ENCODE results near the gene DPM2.

DNA sequence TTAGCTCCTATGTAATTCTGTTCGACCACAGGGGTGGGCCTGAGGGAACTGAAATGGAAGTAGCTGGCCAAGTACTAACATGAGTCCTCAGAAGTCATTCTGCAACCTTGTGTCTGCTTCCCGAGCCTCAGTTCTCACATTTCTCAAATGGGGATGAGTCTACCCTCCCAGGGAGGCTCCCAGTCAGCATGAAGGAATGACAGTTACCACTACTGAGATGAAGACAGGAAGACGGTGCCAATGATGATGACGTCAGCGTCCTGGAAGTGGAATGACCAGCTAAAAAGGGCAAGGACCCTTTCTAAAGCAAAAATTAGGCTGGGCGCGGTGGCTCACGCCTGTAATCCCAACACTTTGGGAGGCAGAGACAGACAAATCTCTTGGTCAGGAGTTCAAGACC, 13.9 kb downstream of the DPM2 start:
- TF ChIP-seq SMC3 (IDR thresholded peaks at IDR 0.05; ENCODE audit: low read depth, low read length) (no peak; the same call in 1 of the 2 replicates), POLR2A (IDR thresholded peaks at IDR 0.05; ENCODE audit: low read depth, low read length) (no peak), CEBPB (IDR thresholded peaks at IDR 0.05; ENCODE audit: low read depth, low read length) (peak; percentile 64; the same call in 1 of the 2 replicates), RAD21 (IDR thresholded peaks at IDR 0.05; ENCODE audit: low read length) (peak; percentile 13; the same call in 1 of the 2 replicates), BHLHE40 (IDR thresholded peaks at IDR 0.05; ENCODE audit: low read depth, low read length) (peak; percentile 47; the same call in 1 of the 2 replicates)
- TF ChIP-seq, protein P1, sequence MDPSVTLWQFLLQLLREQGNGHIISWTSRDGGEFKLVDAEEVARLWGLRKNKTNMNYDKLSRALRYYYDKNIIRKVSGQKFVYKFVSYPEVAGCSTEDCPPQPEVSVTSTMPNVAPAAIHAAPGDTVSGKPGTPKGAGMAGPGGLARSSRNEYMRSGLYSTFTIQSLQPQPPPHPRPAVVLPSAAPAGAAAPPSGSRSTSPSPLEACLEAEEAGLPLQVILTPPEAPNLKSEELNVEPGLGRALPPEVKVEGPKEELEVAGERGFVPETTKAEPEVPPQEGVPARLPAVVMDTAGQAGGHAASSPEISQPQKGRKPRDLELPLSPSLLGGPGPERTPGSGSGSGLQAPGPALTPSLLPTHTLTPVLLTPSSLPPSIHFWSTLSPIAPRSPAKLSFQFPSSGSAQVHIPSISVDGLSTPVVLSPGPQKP (IDR thresholded peaks at IDR 0.05; ENCODE audit: borderline replicate concordance, low read depth, low read length) = no peak
- TF ChIP-seq, protein P2, sequence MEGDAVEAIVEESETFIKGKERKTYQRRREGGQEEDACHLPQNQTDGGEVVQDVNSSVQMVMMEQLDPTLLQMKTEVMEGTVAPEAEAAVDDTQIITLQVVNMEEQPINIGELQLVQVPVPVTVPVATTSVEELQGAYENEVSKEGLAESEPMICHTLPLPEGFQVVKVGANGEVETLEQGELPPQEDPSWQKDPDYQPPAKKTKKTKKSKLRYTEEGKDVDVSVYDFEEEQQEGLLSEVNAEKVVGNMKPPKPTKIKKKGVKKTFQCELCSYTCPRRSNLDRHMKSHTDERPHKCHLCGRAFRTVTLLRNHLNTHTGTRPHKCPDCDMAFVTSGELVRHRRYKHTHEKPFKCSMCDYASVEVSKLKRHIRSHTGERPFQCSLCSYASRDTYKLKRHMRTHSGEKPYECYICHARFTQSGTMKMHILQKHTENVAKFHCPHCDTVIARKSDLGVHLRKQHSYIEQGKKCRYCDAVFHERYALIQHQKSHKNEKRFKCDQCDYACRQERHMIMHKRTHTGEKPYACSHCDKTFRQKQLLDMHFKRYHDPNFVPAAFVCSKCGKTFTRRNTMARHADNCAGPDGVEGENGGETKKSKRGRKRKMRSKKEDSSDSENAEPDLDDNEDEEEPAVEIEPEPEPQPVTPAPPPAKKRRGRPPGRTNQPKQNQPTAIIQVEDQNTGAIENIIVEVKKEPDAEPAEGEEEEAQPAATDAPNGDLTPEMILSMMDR (conservative IDR thresholded peaks at IDR 0.05; ENCODE audit: low read depth, low read length) = no peak

Measured in IMR-90 (cell line).